ENCODE results near the gene USB1.

- TF ChIP-seq TAF1 (conservative IDR thresholded peaks at IDR 0.05), result no peak
- no peak for TF ChIP-seq CTCF (IDR thresholded peaks at IDR 0.05; ENCODE audit: low read depth, low read length, missing input control)
- no peak for TF ChIP-seq MAX (IDR thresholded peaks at IDR 0.05)
- no peak for TF ChIP-seq NR2F2 (IDR thresholded peaks at IDR 0.05)
- no peak for TF ChIP-seq RAD21 (IDR thresholded peaks at IDR 0.05)
- no peak for TF ChIP-seq YY1 (IDR thresholded peaks at IDR 0.05)
These were observed 9.6 kb upstream of the USB1 start for GRCh38 chr16:57991551-57992059.

All from liver (tissue), 3 donors.